Hepatocyte (in vitro differentiated cells): Measurements from ENCODE around the gene SHC3.

Experiments
- CTCF ChIP-seq: fragments of 200-600 bp; sonication (generic); IDR thresholded peaks from 2 replicates; pipeline ENCODE4 v1.5.1; 2016; ENCODE audit warnings: antibody characterized with exemption, mild to moderate bottlenecking; ENCODE audit not compliant: poor library complexity
- EZH2 ChIP-seq: fragments of 200-600 bp; sonication (generic); IDR thresholded peaks from 2 replicates; pipeline ENCODE4 v1.6.1; 2016; ENCODE audit warnings: antibody characterized with exemption, mild to moderate bottlenecking, borderline replicate concordance
- EZH2phosphoT487 ChIP-seq: fragments of 200-600 bp; sonication (generic); IDR thresholded peaks from one replicate; pipeline ENCODE4 v1.6.1; 2018; ENCODE audit warnings: antibody characterized with exemption, mild to moderate bottlenecking, low read depth, moderate library complexity; ENCODE audit not compliant: unreplicated experiment, severe bottlenecking

DNA sequence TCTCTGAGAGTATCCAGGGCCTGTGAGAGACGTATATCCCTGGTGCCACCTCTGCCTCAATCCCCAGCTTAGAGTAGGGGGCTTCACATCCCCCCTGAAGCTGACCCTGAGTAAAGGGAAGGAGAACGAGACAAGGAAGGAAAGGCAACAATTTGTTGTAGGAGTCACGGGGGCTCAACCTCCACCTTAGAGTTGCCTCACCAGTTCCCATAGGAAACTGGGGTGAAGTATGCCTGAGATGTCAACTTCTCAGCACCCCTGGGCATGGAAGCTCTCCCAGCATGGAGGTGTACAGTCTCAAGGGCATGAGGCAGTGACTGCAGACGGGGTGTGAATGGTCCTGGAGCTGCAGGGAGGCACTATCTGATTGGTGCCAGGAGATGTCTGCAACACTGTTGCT, 133.7 kb downstream of the SHC3 start:
- TF ChIP-seq CTCF (no peak), EZH2 (no peak), EZH2phosphoT487 (no peak)
